HUES6 (cell line): Measurements from ENCODE around the gene DTX2.
"Not testable (repeated sequence)": the region's sequence is repeated elsewhere in the genome, so short reads cannot be mapped to it uniquely, and the experiment has no call there.

Experiments
- H3K27ac ChIP-seq: 2 replicates; pipeline ENCODE4 v1.7.0; 2013; ENCODE audit warnings: low read depth, mild to moderate bottlenecking, low read length, inconsistent platforms
- H3K27me3 ChIP-seq: 2 replicates; pipeline ENCODE4 v1.6.1; 2013; ENCODE audit warnings: low read length; ENCODE audit not compliant: control insufficient read depth, insufficient read depth
- H3K36me3 ChIP-seq: 2 replicates; pipeline ENCODE4 v1.6.1; 2013; ENCODE audit warnings: low read length; ENCODE audit not compliant: control insufficient read depth, insufficient read depth
- H3K4me1 ChIP-seq: 2 replicates; pipeline ENCODE4 v1.6.1; 2013; ENCODE audit warnings: low read length; ENCODE audit not compliant: control insufficient read depth, insufficient read depth
- H3K4me3 ChIP-seq: 2 replicates; pipeline ENCODE4 v1.5.1; 2013; ENCODE audit warnings: low read depth, low read length
- H3K9ac ChIP-seq: one replicate; pipeline ENCODE4 v1.6.1; 2013; ENCODE audit warnings: mild to moderate bottlenecking, low read length
- H3K9me3 ChIP-seq: 2 replicates; pipeline ENCODE4 v1.6.1; 2013; ENCODE audit warnings: low read depth, low read length; ENCODE audit not compliant: control insufficient read depth, insufficient read depth

Gene DTX2

DNA sequence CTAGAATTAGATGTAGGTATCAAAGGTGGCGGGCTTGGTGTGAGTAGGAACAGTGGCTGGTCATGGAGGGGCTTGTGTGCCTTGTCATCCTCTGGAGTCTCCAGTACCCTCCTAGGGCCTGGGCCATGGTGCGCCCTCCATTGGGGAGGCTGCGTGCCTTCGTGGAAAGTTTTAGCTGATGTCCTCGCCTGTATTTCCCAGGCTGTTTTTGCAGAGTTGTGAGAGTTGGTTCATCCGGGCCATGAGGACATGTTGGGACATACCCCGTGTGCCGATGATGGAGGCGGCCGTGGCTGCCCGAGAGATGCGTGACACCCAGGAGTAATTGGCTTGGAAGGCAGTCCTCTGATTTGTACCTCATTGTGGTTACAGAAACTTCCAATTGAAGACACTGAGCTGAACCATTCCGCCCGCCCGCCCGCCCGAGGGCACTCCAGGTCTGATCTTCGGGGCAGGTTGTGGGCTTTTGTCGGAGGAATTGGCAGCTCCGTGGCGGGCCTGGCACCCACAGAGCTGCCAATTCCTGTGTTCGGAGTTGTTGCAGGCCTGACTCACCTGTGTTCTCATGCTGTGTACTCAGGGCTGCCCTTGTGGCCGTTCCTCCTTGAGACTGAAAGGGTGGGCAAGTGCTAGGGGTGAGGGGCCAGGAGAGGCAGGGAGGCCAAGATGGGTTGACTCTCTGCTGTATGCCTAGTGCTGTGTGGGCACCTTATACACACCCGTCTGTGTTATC lies 15.4 kb downstream of the DTX2 start:
- H3K9me3 ChIP-seq, H3K4me3 ChIP-seq, H3K9ac ChIP-seq, H3K4me1 ChIP-seq, H3K27me3 ChIP-seq, H3K27ac ChIP-seq, H3K36me3 ChIP-seq: not testable (repeated sequence)

DNA sequence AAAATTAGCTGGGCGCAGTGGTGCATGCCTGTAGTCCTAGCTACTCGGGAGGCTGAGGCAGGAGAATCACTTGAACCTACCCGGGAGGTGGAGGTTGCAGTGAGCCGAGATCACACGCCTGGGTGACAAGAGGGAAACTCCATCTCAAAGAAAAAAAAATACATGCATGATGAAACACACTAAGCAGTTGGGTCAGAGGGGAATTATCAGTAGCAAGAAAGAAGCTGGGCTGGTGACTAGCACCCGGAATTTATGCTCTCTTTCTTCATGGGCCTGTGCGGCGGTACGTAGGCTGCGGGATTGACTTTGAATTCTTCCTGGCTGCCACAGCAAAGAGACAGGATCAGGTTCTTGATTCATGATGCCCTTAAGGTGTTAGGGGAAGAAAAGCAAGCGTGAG lies 18.1 kb downstream of the DTX2 start:
- peaks cover 14% of the 10 kb centered on the region for H3K36me3 ChIP-seq
- not testable (repeated sequence) for H3K9me3 ChIP-seq, H3K27ac ChIP-seq, H3K9ac ChIP-seq, H3K4me1 ChIP-seq, H3K4me3 ChIP-seq, H3K27me3 ChIP-seq

GRCh38 chr7:76480403-76481253 lies 19.1 kb downstream of the DTX2 start:
- not testable (repeated sequence) for H3K27me3 ChIP-seq, H3K9me3 ChIP-seq, H3K4me3 ChIP-seq, H3K9ac ChIP-seq, H3K27ac ChIP-seq, H3K4me1 ChIP-seq
- peaks cover 14% of the 10 kb centered on the region for H3K36me3 ChIP-seq

DNA sequence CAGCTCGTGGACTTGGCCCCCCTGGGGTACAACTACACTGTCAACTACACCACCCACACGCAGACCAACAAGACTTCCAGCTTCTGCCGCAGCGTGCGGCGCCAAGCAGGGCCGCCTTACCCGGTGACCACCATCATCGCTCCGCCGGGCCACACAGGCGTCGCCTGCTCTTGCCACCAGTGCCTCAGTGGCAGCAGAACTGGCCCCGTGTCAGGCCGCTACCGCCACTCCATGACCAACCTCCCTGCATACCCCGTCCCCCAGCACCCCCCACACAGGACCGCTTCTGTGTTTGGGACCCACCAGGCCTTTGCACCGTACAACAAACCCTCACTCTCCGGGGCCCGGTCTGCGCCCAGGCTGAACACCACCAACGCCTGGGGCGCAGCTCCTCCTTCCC lies 21.2 kb downstream of the DTX2 start:
- not testable (repeated sequence) for H3K4me1 ChIP-seq

DNA sequence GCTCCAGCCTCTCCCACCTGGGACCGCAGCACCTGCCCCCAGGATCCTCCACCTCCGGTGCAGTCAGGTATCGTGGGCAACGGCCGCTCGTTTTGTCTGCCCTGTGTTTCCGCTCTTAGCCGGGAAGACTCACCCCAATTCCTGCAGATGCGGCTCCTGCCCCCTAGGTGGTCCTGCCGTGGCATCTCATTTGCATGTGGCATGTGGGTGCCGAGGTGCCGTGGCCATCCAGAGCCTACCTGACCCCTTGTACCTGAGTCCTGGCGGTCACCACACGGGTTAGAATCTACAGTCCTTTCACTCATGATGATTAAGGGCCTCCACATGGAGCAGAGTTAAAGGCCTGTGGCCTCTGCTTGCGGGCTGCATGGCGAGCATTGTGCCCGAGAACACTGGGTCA lies 21.6 kb downstream of the DTX2 start:
- H3K9ac ChIP-seq, H3K4me1 ChIP-seq, H3K27me3 ChIP-seq, H3K9me3 ChIP-seq, H3K4me3 ChIP-seq, H3K27ac ChIP-seq: not testable (repeated sequence)
- peaks cover 14% of the 10 kb centered on the region for H3K36me3 ChIP-seq

More for the DNA sequence above, 21.2 kb downstream of the DTX2 start:
- not testable (repeated sequence) for H3K4me3 ChIP-seq, H3K27me3 ChIP-seq, H3K9ac ChIP-seq, H3K27ac ChIP-seq, H3K9me3 ChIP-seq
- H3K36me3 ChIP-seq = peaks cover 14% of the 10 kb centered on the region

- H3K9ac ChIP-seq, H3K4me1 ChIP-seq, H3K9me3 ChIP-seq, H3K27me3 ChIP-seq, H3K27ac ChIP-seq, H3K4me3 ChIP-seq: not testable (repeated sequence)
- peaks cover 14% of the 10 kb centered on the region for H3K36me3 ChIP-seq
These were observed 22.9 kb downstream of the DTX2 start for GRCh38 chr7:76484456-76484855.

GRCh38 chr7:76485822-76486610 lies 24.5 kb downstream of the DTX2 start:
- not testable (repeated sequence) for H3K9me3 ChIP-seq, H3K4me3 ChIP-seq, H3K27ac ChIP-seq, H3K9ac ChIP-seq, H3K4me1 ChIP-seq, H3K27me3 ChIP-seq
- H3K36me3 ChIP-seq = peaks cover 14% of the 10 kb centered on the region

- not testable (repeated sequence) for H3K27ac ChIP-seq, H3K9ac ChIP-seq, H3K9me3 ChIP-seq, H3K27me3 ChIP-seq, H3K4me3 ChIP-seq, H3K4me1 ChIP-seq
- peaks cover 14% of the 10 kb centered on the region for H3K36me3 ChIP-seq
These were observed 25.1 kb downstream of the DTX2 start for GRCh38 chr7:76486618-76487017.

GRCh38 chr7:76487969-76488368 lies 26.5 kb downstream of the DTX2 start:
- H3K27ac ChIP-seq, H3K4me3 ChIP-seq, H3K4me1 ChIP-seq, H3K36me3 ChIP-seq, H3K9ac ChIP-seq, H3K27me3 ChIP-seq, H3K9me3 ChIP-seq: not testable (repeated sequence)

GRCh38 chr7:76492139-76492538 lies 30.6 kb downstream of the DTX2 start:
- H3K9ac ChIP-seq, H3K4me1 ChIP-seq, H3K36me3 ChIP-seq, H3K27me3 ChIP-seq, H3K4me3 ChIP-seq, H3K9me3 ChIP-seq, H3K27ac ChIP-seq: not testable (repeated sequence)

GRCh38 chr7:76495717-76496116 lies 34.2 kb downstream of the DTX2 start:
- H3K27me3 ChIP-seq, H3K27ac ChIP-seq, H3K4me1 ChIP-seq, H3K9ac ChIP-seq, H3K36me3 ChIP-seq, H3K4me3 ChIP-seq, H3K9me3 ChIP-seq: not testable (repeated sequence)
